HCT116 (cell line): ENCODE data around the gene MSRB3. TPM values are rescaled to one million over a fixed set of nuclear protein-coding genes. Genes with fewer than 3 reads are reported as not detected.
A peak's percentile ranks its signal among the peaks of the same experiment; 100 is the strongest.

Source experiments
- ATAC-seq: fragments of 200-7000 bp; cut with Tn5 transposase; 2 replicates; pipeline ENCODE4 v1.9.1; 2020; ENCODE audit warnings: mild to moderate bottlenecking, moderate library complexity
- BruUV-seq: library from RNA; stranded (reverse); fragments of 400-500 nt; replicated peaks from 2 replicates; lab custom pipeline; 2021; lab: Mats Ljungman, UMichigan
- CTCF ChIA-PET: fragments of 300-600 bp; sonication (Branson Sonifier 250); formaldehyde crosslinking; loops from one replicate; lab custom pipeline; 2021; ENCODE audit warnings: antibody characterized with exemption; lab: Charles Lee
- POLR2A ChIA-PET: fragments of 300-600, 350-600 bp; sonication (Branson Sonifier 250); formaldehyde crosslinking; loops from one replicate; lab custom pipeline; 2021; ENCODE audit warnings: antibody characterized with exemption; lab: Charles Lee
- RAD21 ChIA-PET, 2 experiments: fragments of 300-600 bp; sonication (Branson Sonifier 250); formaldehyde crosslinking; loops; one replicate each; lab custom pipeline; 2023; ENCODE audit warnings: low total read pairs in 2 of 2; ENCODE audit not compliant: uncharacterized antibody in 2 of 2, unreplicated experiment in 2 of 2, low non-redundant PET in 1 of 2; lab: Charles Lee
- DNase-seq: peaks from one replicate; pipeline ENCODE4 v3.0.0-alpha.2; 2010; ENCODE audit warnings: low read depth, low spot score
- H2AFZ ChIP-seq: fragments of 200-600 bp; shearing (Covaris generic), sonication (generic); 2 replicates; pipeline ENCODE4 v1.6.1; 2017; ENCODE audit warnings: low read depth, mixed run types, mixed read lengths, antibody characterized with exemption, low read length; ENCODE audit not compliant: poor library complexity, severe bottlenecking
- H3K27ac ChIP-seq: 2 replicates; pipeline ENCODE4 v1.5.1; 2012; ENCODE audit warnings: low read depth, low read length
- H3K27me3 ChIP-seq: fragments of 200-600 bp; sonication (generic); 2 replicates; pipeline ENCODE4 v1.6.1; 2016; ENCODE audit warnings: mixed run types, low read length, mixed read lengths; ENCODE audit not compliant: insufficient read depth
- H3K36me3 ChIP-seq, 2 experiments: fragments of 200-500 bp in 1 of 2; fragments of 200-600 bp in 1 of 2; sonication (Bioruptor generic) in 1 of 2; sonication (generic) in 1 of 2; 2 replicates each; pipeline versions ENCODE4 v1.5.1 to v1.6.1; 2014 to 2016; ENCODE audit warnings: low read length in 2 of 2, inconsistent platforms in 1 of 2, mixed read lengths in 1 of 2, mixed run types in 1 of 2; ENCODE audit not compliant: insufficient read depth in 2 of 2, control insufficient read depth in 1 of 2
- H3K4me1 ChIP-seq, 2 experiments: fragments of 200-600 bp in 1 of 2; sonication (generic) in 1 of 2; 2 replicates each; pipeline versions ENCODE4 v1.5.1 to v1.6.1; 2012 to 2017; ENCODE audit warnings: low read length in 2 of 2, inconsistent platforms in 1 of 2, mild to moderate bottlenecking in 1 of 2, mixed read lengths in 1 of 2, mixed run types in 1 of 2, moderate library complexity in 1 of 2; ENCODE audit not compliant: insufficient read depth in 2 of 2, control insufficient read depth in 1 of 2
- H3K4me2 ChIP-seq: fragments of 200-600 bp; sonication (generic); 2 replicates; pipeline ENCODE4 v1.6.1; 2017; ENCODE audit warnings: mixed run types, low read length, mixed read lengths
- H3K4me3 ChIP-seq, 2 experiments: fragments of 200-600 bp in 1 of 2; sonication (generic) in 1 of 2; replicated peaks in 1 of 2; 2 replicates each; pipeline ENCODE4 v1.5.1; 2011 to 2016; ENCODE audit warnings: low read length in 2 of 2, control low read depth in 1 of 2, low read depth in 1 of 2, mild to moderate bottlenecking in 1 of 2, mixed read lengths in 1 of 2, mixed run types in 1 of 2
- H3K79me2 ChIP-seq: fragments of 200-600 bp; sonication (generic); 2 replicates; pipeline ENCODE4 v1.6.1; 2017; ENCODE audit warnings: mild to moderate bottlenecking, mixed run types, low read length, moderate library complexity, mixed read lengths; ENCODE audit not compliant: insufficient read depth
- H3K9ac ChIP-seq: fragments of 200-600 bp; sonication (generic); 2 replicates; pipeline ENCODE4 v1.6.1; 2016; ENCODE audit warnings: low read length, mixed read lengths
- H3K9me2 ChIP-seq: fragments of 200-600 bp; sonication (generic), shearing (Covaris generic); 2 replicates; pipeline ENCODE4 v1.6.1; 2017; ENCODE audit warnings: mixed run types, mild to moderate bottlenecking, moderate library complexity; ENCODE audit not compliant: insufficient read depth
- H3K9me3 ChIP-seq, 2 experiments: fragments of 200-500 bp in 1 of 2; fragments of 200-600 bp in 1 of 2; sonication (Bioruptor generic) in 1 of 2; sonication (generic) in 1 of 2; 2 replicates each; pipeline ENCODE4 v1.6.1; 2014 to 2017; ENCODE audit warnings: low read length in 2 of 2, mixed read lengths in 2 of 2, inconsistent platforms in 1 of 2, low read depth in 1 of 2, mild to moderate bottlenecking in 1 of 2, mixed run types in 1 of 2, moderate library complexity in 1 of 2; ENCODE audit not compliant: control insufficient read depth in 1 of 2, insufficient read depth in 1 of 2
- H4K20me1 ChIP-seq: fragments of 200-600 bp; sonication (generic), shearing (Covaris generic); 2 replicates; pipeline ENCODE4 v1.6.1; 2017; ENCODE audit warnings: mixed run types, mild to moderate bottlenecking, moderate library complexity; ENCODE audit not compliant: insufficient read depth
- ATF3 ChIP-seq: IDR thresholded peaks from 2 replicates; pipeline ENCODE4 v1.6.1; 2012
- CTCF ChIP-seq, 3 experiments: fragments of 200-600 bp in 1 of 3; sonication (generic) in 1 of 3; IDR thresholded peaks in 2 of 3; conservative IDR thresholded peaks in 1 of 3; 2 replicates each; pipeline ENCODE4 v1.5.1; 2012 to 2017; ENCODE audit warnings: low read depth in 2 of 3, low read length in 2 of 3, antibody characterized with exemption in 1 of 3, borderline replicate concordance in 1 of 3, control low read depth in 1 of 3, mild to moderate bottlenecking in 1 of 3, mixed read lengths in 1 of 3, mixed run types in 1 of 3, moderate library complexity in 1 of 3; ENCODE audit not compliant: insufficient read depth in 1 of 3
- EGR1 ChIP-seq: IDR thresholded peaks from 2 replicates; pipeline ENCODE4 v1.6.1; 2012; ENCODE audit warnings: low read depth
- ELF1 ChIP-seq: IDR thresholded peaks from 2 replicates; pipeline ENCODE4 v1.6.1; 2012; ENCODE audit warnings: low read depth, borderline replicate concordance
- EZH2 ChIP-seq: fragments of 200-600 bp; sonication (generic); IDR thresholded peaks from 2 replicates; pipeline ENCODE4 v1.6.1; 2017; ENCODE audit warnings: antibody characterized with exemption, mixed run types
- FOSL1 ChIP-seq: IDR thresholded peaks from 2 replicates; pipeline ENCODE4 v1.6.1; 2012; ENCODE audit warnings: low read depth
- POLR2A ChIP-seq: IDR thresholded peaks from 2 replicates; pipeline ENCODE4 v1.7.0; 2011; ENCODE audit warnings: borderline replicate concordance; ENCODE audit not compliant: insufficient read depth, insufficient read length; ENCODE audit errors: extremely low read depth
- SP1 ChIP-seq: IDR thresholded peaks from 2 replicates; pipeline ENCODE4 v1.6.1; 2012; ENCODE audit warnings: low read depth
- TCF7L2 ChIP-seq: IDR thresholded peaks from 2 replicates; pipeline ENCODE4 v1.7.0; 2011; ENCODE audit warnings: borderline replicate concordance, inconsistent platforms; ENCODE audit not compliant: insufficient read depth, insufficient read length; ENCODE audit errors: extremely low read depth
- intact Hi-C: fragments of 100-400 bp; cut with micrococcal nuclease; formaldehyde crosslinking; loops from 2 replicates; pipeline ENCODE4 v1.10.0; 2022
- total RNA-seq: library from RNA; stranded (reverse); gene quantifications from one replicate; pipeline ENCODE4 v1.2.1, GENCODE V29; 2021; ENCODE audit not compliant: unreplicated experiment

The MSRB3 gene
- total RNA-seq, 1 experiment from 2014 or later = 8.2 TPM

- H3K27ac ChIP-seq = peak overlapping the region; percentile 95
- peak overlapping the region; percentile 65 for H3K9ac ChIP-seq
These were observed 29.5 kb downstream of the MSRB3 start for GRCh38 chr12:65308006-65308405.

More at GRCh38 chr12:65308006-65308405, 29.5 kb downstream of the MSRB3 start:
- no peaks in the 10 kb centered on the region for H3K27me3 ChIP-seq
- POLR2A ChIA-PET = no interaction called here
- RAD21 ChIA-PET = no interaction called here
- H3K36me3 ChIP-seq = no peaks in the 10 kb centered on the region; a peak in 1 of 4 replicates
- H2AFZ ChIP-seq = peak overlapping the region; percentile 3
- H3K79me2 ChIP-seq = peaks cover 10% of the 10 kb centered on the region
- CTCF ChIA-PET = no interaction called here
- TF ChIP-seq FOSL1 (0 out of 2 replicates have a peak, but pooled peaks have one; percentile 12), SP1 (no peak), ATF3 (no peak), CTCF (IDR thresholded peaks at IDR 0.05 in 2 of 3, conservative IDR thresholded peaks at IDR 0.05 in 1 of 3; ENCODE audit: borderline replicate concordance in 1 of 3, insufficient read depth in 1 of 3, low read depth in 2 of 3, low read length in 2 of 3) (no peak), POLR2A (peak; percentile 14), EGR1 (no peak), TCF7L2 (peak; percentile 6), EZH2 (no peak), ELF1 (no peak; the same call in 1 of the 2 replicates)
- no peaks in the 10 kb centered on the region for H3K9me2 ChIP-seq
- ATAC-seq (no peak), DNase-seq (no peak)
- no peak overlapping the region for H3K4me3 ChIP-seq
- BruUV-seq = no TSS peak
- H3K9me3 ChIP-seq = no peaks in the 10 kb centered on the region
- H3K4me1 ChIP-seq = peaks cover 47 to 82% of the 10 kb centered on the region in 2 experiments
- peak overlapping the region; percentile 76 for H3K4me2 ChIP-seq
- no peaks in the 10 kb centered on the region for H4K20me1 ChIP-seq
- intact Hi-C loops = loop anchor here (5.0 kb wide), 1 partner anchor 799 kb away; no protein-coding TSS in a partner anchor
